Stimulated activated CD8-positive, alpha-beta memory T cell treated with anti-CD3 and anti-CD28 coated beads, Interleukin-12 subunit alpha, Interleukin-12 subunit beta, amount 100 ng/mL, for 1 hour (primary cell): ENCODE results near the gene PDE6A.
"Not testable (repeated sequence)": the region's sequence is repeated elsewhere in the genome, so short reads cannot be mapped to it uniquely, and the experiment has no call there.

ENCODE experiments used
- DNase-seq: peaks from one replicate; pipeline ENCODE4 v3.0.0-alpha.2; 2020; ENCODE audit warnings: low read depth

PDE6A gene

DNA sequence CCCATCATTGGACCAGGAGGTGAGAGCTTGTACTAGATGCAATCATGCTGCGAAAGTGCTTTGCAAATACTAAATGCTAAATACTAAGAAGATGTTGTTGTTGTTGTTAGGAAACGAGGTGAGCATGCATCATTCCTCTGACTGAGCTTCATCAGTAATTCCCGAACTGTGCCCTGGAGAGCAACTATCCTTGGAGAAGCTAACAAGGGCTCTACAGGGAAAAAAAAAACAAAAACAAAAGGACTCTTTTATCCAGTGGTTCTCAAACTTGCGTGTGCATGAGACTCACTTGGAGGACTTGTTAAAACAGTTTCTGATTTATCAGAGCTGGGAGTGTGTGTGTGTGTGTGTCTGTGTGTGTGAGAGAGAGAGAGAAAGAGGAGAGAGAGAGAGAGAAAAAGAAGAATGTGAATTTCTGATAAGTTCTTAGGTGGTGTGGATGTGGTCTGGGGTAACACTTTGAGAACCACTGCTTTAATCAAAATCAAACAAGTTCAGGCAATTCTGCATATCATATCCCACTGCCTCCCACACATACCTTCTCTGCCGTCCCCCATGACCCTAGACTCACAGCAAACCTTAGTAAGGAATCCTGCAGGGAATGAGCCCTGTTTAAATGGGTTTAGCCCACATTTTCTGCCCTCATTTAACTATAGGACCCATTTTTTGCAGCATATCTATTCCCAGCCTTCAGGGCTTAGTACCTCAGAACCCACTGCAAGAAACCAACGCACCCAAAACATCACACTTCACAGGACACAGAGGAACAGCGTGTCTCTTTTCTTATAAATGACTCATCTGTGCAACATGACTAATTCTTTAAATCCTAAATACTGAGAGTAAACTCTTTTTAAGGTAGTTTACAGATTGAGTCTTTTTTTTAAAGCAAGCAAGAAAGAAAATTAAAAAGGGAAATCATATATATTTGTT is 48.9 kb downstream of the PDE6A start:
- no peak for DNase-seq

DNA sequence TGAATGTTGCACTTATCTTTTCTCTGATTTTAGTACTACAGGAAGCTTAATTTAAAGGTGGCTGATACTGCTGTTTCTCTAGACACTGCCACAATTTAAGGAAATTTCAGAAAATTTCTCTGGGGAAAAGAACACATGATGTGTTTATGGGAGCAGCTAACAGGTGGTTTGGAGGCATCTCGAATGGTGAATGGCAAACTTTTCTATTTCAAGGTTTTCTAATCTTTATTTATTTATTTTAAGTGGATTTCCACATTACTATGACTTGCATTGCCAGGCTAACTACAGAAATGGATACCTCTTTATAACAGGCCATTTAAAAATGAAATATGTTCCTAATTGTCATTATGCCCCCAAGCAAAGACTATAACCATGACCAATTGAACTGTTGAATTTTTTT is 50.4 kb downstream of the PDE6A start:
- DNase-seq, result no peak

DNA sequence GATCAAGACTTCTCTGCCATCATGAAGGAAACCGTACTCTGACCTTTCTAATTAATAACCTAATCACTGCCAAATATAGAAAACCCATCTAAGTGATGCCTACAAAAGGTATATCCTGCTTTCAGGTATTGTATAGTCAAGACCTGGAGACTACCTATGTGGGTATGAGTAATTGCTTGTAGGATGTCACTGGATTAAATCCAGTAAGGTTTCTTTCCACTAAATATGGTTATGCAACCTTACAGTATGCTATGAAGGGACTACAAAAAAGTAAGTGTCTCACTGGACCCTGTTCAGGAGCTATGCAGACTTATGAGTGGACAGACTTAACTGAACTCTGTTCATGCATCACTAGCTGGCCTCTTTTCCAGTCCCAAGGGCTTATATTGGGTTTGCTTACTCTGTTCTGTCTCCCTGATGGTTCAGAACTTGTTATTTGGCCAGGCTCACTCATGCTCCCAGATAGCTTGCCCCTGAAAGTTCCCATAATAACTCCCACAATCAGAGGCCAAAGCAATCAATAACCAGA is 51.1 kb downstream of the PDE6A start:
- DNase-seq, result no peak

DNA sequence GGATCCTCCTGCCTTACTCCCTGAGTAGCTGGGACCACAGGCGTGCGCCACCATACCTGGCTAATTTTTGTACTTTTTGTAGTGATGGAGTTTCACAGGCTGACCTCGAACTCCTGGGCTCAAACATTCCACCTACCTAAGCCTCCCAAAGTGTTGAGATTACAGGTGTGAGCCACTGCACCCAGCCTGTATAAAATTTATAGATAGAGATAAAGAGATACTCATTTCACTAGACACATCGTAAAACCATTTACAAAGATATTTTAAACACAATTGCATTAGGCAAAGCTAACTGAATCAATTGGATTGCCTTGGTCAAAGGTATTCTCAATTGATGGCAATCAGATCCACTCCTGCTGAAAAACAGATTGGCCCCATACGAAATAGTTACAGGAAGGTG is 52.0 kb downstream of the PDE6A start:
- no peak for DNase-seq

DNA sequence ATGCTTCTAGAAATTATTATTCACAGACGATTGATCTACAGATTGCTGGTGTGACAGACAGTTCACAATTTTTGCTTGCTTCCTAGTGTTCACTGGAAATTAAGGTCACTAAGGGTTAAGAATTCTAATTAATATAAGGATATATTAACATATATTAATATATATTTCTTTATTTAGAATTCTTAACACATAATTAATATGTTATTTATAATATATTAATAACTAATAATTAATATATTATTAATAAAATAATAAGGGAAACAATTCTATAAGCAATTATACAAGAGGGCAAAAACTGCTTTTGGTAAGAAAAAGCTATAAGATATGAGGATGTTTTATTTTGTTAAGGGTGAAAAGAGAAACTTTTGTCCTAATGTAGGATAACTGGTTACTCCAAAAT is 56.3 kb downstream of the PDE6A start:
- no peak for DNase-seq

DNA sequence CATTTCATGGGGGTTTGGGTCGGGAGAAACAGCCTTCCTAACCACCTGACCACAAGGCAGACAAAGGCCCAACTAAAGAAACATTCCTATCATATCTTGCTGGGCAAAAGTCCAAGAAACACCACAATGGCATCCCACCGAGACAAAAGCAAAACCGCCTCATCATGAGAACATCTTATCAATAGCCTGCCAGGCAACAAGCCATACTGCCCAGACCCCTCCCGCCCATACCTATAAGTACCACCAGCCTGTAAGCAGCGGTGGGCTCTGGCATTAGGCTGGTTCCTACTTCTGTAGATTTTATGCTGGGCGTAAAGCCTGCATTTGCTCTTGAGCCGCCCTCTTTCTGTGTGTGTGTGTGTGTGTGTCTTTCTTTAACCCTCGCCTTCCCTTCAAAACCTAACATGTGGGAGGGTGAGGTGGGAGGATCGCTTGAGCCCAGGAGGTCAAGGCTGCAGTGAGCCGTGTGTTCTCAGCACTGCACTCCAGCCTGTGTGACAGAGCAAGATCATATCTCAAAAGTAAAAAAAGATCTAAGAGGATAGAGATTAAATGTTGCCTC is 56.9 kb downstream of the PDE6A start:
- no peak for DNase-seq

DNA sequence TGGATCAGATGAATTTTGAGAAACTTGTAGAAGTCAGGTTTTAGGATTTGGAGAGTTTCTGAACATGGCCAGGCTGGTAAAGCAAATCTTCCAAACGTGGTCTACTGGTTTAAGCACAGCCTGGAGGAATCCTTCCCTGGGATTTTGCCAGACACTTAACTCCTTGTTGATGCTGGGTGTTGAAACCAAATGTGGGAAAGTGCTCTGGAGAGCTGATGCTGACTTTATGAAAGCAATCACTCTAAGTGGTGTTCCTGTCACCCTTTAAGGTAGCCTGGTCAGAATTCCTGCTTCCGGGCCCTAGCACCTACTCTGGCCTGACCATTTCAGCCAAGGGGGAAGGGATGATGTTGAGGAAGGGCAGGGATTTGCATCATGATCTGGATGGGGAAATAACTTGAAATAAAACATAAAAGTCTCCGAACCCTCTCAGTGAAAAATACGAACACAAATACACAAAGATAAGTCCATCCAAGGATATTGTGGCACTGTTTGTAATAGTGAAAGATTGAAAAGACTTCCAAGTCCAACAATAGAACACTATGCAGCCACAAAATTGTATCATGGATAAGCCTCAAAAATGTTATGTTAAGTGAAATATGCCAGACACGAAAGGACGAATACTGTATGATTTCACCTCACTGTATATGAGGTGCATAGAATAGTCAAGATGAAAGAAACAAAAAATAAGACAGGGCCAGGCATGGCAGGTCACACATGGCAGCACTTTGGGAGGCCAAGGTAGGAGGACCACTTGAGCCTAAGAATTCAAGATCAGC is 57.7 kb downstream of the PDE6A start:
- DNase-seq, result no peak

DNA sequence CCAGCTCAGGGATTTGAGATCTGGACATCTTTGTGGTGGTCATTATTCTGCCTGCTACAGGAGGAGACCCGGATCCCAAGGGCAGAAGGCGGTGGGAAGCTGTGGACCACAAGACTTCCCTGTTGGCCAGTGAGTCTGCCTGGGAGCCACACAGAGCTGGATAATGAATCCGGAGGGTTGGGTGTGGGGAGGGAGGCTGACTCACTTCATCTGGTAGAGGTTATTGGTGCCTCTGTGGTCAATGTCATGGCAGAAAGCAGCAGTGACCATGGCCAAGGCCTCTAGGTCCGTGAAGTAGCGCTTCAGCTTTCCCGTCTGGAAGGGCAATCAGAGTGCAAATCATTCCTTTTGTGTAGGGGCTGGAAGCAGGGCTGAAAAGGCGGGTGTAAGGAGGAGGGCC is 58.5 kb downstream of the PDE6A start:
- DNase-seq, result no peak

DNA sequence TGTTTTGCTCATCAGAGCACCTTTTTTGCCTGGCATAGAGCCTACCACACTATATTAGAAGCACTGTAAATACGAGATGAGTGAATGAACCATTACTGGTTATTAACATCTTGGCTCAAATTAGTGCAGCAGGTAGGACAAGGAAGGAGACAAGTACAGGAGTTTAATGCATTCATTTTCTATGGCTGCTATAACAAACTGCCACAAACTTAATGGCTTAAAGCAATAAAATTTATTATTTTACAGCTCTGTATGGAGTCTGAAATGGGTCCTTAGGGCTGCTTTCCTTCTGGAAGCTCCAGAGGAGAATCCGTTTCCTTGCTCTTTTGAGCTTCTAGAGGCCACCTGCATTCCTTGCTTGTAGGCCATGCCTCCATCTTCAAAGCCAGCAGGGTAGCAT is 59.1 kb downstream of the PDE6A start:
- no peak for DNase-seq

DNA sequence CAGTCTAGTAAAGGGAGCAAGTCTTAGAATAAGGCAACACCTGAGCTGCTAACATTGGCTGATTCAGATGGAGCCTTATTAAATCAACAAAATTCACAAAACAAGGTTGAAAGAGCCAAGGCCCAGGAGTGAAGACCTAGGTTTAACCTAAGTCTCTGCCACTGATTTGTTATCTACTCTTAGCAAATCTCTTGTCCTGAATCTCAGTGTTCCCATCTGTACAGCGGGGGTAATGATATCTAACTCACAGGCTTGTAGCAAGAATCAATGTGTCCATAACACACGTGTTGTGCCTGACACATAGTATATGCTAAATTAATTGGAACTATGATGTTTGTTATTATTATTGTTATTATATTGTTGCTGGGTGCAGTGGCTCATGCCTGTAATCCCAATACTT is 61.0 kb downstream of the PDE6A start:
- DNase-seq, result no peak

DNA sequence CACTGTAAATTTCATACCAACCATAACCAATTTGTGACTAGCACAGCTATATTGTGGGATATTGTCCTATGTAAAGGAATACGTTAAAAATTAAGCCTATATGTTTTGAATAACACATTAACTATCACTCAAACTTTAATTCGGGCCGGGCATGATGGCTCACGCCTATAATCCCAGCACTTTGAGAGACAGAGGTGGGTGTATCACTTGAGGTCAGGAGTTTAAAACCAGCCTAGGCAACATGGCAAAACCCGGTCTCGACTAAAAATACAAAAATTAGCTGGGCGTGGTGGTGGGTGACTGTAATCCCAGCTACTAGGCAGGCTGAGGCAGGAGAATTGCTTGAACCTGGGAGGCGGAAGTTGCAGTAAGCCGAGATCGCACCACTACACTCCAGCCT is 62.0 kb downstream of the PDE6A start:
- not testable (repeated sequence) for DNase-seq

DNA sequence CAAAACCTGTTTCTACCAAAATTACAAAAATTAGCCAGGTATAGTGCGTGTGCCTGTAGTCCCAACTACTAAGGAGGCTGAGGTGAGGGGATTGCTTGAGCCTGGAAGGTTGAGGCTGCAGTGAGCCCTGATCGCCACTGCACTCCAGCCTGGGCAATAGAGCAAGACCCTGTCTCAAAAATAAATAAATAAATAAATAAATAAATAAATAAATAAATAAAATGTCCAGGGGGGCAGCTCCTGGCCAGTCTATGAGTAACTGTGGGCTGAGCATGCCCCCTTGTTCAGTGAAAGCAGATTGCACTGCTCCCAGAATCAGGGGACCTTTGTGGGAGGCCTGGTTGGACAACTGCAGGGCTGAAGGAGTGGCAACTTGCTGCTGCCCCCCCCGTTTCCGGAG is 62.7 kb downstream of the PDE6A start:
- no peak for DNase-seq

DNA sequence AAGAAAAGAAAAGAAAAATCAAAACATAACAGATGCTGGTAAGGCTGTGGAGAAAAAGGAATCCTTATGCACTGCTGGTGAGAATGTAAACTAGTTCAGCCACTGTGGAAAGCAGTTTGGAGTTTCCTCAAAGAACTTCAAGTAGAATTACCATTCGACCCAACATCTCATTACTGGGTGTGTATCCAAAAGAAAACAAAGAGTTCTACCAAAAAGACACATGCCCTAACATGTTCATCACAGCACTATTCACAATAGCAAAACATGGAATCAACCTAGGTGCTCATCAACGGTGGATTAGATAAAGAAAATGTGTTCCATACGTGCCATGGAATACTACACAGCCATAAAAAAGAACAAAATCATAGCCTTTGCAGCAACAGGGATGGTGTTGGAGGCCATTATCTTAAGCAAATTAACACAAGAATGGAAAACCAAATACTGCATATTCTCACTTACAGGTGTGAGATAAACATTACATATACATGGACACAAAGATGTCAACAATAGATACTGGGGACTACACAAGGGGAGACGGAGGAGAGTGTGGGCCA is 63.4 kb downstream of the PDE6A start:
- no peak for DNase-seq

DNA sequence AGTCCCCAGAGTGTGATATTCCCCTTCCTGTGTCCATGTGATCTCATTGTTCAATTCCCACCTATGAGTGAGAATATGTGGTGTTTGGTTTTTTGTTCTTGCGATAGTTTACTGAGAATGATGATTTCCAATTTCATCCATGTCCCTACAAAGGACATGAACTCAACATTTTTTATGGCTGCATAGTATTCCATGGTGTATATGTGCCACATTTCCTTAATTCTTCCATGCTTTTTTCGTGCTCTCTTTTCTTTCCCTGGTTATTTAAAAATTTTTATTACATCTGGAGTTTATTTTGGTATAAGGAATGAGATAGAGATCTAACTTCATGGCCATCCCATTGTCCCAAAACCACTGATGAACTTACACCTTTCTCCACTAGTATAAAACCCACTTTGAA is 65.0 kb downstream of the PDE6A start:
- DNase-seq, result not testable (repeated sequence)

DNA sequence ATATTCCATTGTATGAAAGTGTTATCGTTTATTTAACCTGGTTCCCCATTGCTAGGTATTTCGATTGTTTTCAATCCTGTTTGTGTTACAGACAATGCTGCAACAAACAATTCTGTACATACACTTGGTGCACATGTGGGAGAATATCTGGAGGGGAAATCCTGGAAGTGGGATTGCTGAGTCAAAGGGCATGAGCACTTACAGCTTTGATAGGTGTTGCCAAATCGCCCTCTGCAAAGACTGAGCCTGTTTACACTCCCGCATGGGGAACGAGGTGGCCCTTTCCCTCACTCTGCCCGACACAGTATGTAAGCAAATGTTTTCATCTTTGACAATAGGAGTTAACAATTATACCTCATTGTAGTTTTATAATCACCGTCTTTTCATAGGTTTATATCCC is 66.2 kb downstream of the PDE6A start:
- DNase-seq, result no peak

DNA sequence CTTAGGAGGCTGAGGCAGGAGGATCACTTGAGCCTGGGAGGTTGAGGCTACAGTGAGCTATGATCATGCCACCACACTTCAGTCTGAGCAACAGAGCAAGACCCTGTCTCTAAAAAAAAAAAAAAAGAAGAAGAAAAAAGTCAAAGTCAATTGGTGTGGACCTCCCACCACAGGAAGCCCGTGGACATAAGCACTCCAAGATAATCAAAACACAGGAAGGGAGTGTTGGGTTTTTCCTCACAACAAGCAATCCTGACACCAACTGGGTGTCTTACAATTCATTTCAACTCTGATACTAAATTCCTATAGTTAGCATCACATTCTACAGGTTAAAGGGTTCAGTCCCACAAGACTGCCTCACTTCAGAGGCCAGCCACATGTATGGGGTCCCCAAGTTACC is 70.7 kb downstream of the PDE6A start:
- DNase-seq, result no peak

DNA sequence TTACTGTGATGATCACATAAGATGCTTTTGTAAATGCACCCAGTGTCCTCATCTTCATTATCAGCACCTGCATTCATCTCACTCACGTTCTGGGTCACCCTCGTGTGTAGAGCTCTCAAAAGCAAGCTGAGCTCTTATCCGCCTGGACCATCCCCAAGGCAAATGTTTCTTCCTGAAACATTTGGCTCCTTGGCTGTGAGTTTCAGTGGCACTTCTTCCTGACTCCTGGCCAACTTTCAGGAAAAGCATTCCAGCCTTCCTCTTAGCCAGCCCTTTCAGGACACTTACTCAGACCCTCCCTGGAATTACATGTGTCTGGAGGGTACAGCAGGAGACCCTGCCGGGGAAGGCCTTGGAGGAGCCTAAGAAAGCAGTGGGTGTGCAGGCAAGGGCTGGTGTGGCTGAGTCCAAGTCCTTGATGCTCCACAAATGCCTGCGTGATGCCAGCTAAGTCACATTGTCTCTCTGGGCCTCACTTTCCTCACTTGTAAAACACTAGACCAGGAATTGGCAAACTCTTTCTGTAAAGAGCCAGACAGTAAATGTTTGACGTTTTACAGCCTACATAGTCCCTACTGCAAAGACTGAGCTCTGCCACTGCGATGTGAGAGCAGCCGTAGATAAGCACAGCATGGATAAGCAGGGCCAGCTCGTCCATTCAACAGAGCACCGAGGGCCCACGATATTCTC is 72.1 kb downstream of the PDE6A start:
- DNase-seq, result no peak

DNA sequence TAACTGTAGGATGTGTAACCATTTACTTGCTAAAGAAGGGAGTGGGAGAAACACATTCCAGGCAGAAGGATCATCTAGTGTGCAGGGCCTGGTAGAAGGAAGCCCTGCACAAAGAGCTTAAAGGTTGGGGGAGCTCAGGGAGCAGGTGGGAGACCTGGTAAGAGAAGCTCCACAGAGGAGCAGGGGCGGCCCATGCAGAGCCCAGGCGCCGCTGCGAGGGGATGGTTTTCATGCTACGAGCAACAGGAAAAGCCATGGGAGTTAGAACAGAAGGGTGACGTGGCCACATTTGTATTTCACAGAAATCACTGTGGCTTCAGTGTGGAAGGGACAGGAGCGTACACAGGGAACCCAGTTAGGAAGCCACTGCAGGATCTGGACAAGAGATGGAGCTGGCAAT is 73.1 kb downstream of the PDE6A start:
- no peak for DNase-seq

DNA sequence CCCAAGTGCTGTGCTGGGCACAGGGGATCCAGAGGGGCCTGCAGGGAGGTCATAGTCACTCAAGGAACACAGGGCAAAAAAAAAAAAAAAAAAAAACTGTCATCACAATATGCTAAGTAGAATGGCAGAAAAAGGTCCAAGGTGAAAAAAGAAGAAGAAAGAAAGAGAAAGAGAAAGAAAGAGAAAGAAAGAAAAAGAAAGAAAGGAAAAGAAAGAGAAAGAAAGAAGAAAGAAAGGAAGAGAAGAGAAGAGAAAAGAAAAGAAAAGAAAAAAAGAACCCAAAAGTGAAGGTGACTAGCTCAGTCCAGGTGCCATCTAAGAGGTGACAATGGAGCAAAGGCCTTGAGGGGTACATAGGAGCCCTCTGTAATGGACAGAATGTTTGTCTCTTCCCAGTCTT is 73.9 kb downstream of the PDE6A start:
- DNase-seq, result no peak

DNA sequence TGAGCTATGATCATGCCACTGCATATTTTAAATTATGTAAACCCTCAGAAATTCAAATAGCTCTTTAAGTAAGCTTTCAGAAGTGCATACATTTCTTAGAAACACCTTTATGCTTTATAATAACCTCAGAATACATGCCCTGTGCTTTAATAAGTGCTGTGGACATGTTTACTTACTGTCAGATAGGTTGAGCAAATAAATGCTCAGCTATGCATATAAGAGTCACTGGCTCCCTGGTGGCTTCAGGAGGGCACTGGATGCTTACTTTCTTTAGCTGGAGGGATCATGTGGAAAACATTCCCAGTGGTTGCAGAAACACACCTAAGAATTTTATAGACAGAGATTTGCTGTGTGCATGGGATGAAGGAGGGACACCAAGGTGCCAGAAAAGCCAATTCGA is 74.4 kb downstream of the PDE6A start:
- DNase-seq, result no peak

DNA sequence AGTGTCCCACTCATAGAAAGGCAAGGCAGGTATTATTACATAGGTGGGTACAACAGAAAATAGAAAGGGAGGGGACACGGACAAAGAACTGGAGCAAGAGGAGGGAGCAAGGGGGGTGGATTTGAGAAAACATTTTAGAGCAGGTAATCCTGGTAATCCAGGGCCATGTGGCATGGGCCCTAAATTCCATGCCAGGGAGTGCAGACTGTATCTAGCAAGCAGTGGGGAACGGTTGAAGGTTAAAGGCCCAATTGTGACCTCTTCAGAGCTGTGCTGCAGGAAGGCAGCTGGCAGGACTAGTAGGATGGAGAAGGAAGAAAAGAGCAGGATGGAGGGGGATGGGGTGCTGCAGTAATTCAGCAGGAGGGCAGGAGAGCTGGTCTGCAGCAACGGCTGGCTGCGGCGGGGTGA is 75.2 kb downstream of the PDE6A start:
- no peak for DNase-seq

DNA sequence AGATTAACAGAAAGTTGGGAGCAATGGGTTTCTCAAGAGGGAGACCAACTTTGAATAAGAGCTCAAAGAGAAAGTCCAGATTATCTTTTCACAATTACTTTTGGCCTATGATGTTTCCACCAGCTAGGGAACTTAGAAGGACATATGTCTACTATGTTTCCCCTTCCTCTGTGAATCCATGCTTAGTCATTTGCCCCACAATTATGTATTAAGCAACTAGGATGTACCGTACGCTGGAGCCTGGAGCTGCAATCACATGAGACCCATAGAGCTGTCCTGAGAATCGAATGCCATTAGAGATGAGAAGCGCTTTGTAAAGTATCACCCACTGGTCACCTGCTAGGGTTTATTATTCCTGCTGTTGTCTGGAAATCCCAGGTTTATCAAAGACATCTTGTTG is 78.8 kb downstream of the PDE6A start:
- no peak for DNase-seq
